H9 (cell line): ENCODE data around the gene KIF21B. TPM values are rescaled to one million over a fixed set of nuclear protein-coding genes. Genes with fewer than 3 reads are reported as not detected.

Experiments used
- DNase-seq: peaks from one replicate; pipeline ENCODE4 v3.0.0-alpha.2; 2017
- H2AFZ ChIP-seq: one replicate; pipeline ENCODE4 v1.6.1; 2013; ENCODE audit warnings: mild to moderate bottlenecking, low read length, control low read depth, moderate library complexity
- H2AK5ac ChIP-seq: 2 replicates; pipeline ENCODE4 v1.6.1; 2013; ENCODE audit warnings: low read length, control low read depth, mixed read lengths; ENCODE audit not compliant: insufficient read length
- H2BK120ac ChIP-seq: one replicate; pipeline ENCODE4 v1.6.1; 2013; ENCODE audit warnings: low read depth, mild to moderate bottlenecking, low read length, control low read depth, inconsistent platforms; ENCODE audit not compliant: poor library complexity, severe bottlenecking
- H2BK12ac ChIP-seq: 2 replicates; pipeline ENCODE4 v1.6.1; 2013; ENCODE audit warnings: low read length, control low read depth, mixed read lengths, low read depth; ENCODE audit not compliant: insufficient read length
- H2BK15ac ChIP-seq: 2 replicates; pipeline ENCODE4 v1.6.1; 2013; ENCODE audit warnings: low read depth, low read length, control low read depth
- H2BK20ac ChIP-seq: one replicate; pipeline ENCODE4 v1.6.1; 2013; ENCODE audit warnings: low read depth, mild to moderate bottlenecking, low read length, control low read depth, inconsistent platforms; ENCODE audit not compliant: poor library complexity, severe bottlenecking
- H2BK5ac ChIP-seq: 2 replicates; pipeline ENCODE4 v1.6.1; 2013; ENCODE audit warnings: low read length, control low read depth, mixed read lengths; ENCODE audit not compliant: insufficient read length
- H3K14ac ChIP-seq: 2 replicates; pipeline ENCODE4 v1.6.1; 2013; ENCODE audit warnings: low read length, control low read depth; ENCODE audit not compliant: insufficient read depth
- H3K18ac ChIP-seq: 2 replicates; pipeline ENCODE4 v1.6.1; 2013; ENCODE audit warnings: low read depth, mild to moderate bottlenecking, mixed read lengths, low read length, control low read depth; ENCODE audit not compliant: insufficient read length
- H3K23ac ChIP-seq: 2 replicates; pipeline ENCODE4 v1.6.1; 2013; ENCODE audit warnings: low read length, control low read depth, mixed read lengths, low read depth; ENCODE audit not compliant: insufficient read length
- H3K23me2 ChIP-seq: 2 replicates; pipeline ENCODE4 v1.6.1; 2013; ENCODE audit warnings: low read depth, mild to moderate bottlenecking, mixed read lengths, low read length, control low read depth; ENCODE audit not compliant: insufficient read length, poor library complexity, severe bottlenecking
- H3K27ac ChIP-seq: 2 replicates; pipeline ENCODE4 v1.5.1; 2013; ENCODE audit warnings: low read length, control low read depth, mixed read lengths, low read depth; ENCODE audit not compliant: insufficient read length
- H3K27me3 ChIP-seq: 2 replicates; pipeline ENCODE4 v1.6.1; 2013; ENCODE audit warnings: low read length, control low read depth, inconsistent platforms; ENCODE audit not compliant: insufficient read depth
- H3K4ac ChIP-seq: 2 replicates; pipeline ENCODE4 v1.6.1; 2013; ENCODE audit warnings: low read depth, mild to moderate bottlenecking, control low read depth, inconsistent platforms, low read length, moderate library complexity
- H3K4me1 ChIP-seq: 2 replicates; pipeline ENCODE4 v1.6.1; 2013; ENCODE audit warnings: low read length, control low read depth, inconsistent platforms; ENCODE audit not compliant: insufficient read depth
- H3K4me2 ChIP-seq: 2 replicates; pipeline ENCODE4 v1.6.1; 2013; ENCODE audit warnings: low read length, control low read depth, mixed read lengths; ENCODE audit not compliant: insufficient read length, insufficient read depth
- H3K56ac ChIP-seq: 2 replicates; pipeline ENCODE4 v1.6.1; 2013; ENCODE audit warnings: low read depth, mild to moderate bottlenecking, mixed read lengths, low read length, control low read depth; ENCODE audit not compliant: insufficient read length
- H3K79me1 ChIP-seq: 2 replicates; pipeline ENCODE4 v1.6.1; 2013; ENCODE audit warnings: low read depth, mild to moderate bottlenecking, moderate library complexity, low read length, control low read depth, inconsistent platforms; ENCODE audit not compliant: insufficient read depth, poor library complexity, severe bottlenecking
- H3K79me2 ChIP-seq: 2 replicates; pipeline ENCODE4 v1.6.1; 2013; ENCODE audit warnings: low read length, control low read depth, inconsistent platforms; ENCODE audit not compliant: insufficient read depth
- H3K9ac ChIP-seq: 2 replicates; pipeline ENCODE4 v1.6.1; 2013; ENCODE audit warnings: low read length, control low read depth, mixed read lengths; ENCODE audit not compliant: insufficient read length; ENCODE audit errors: extremely low read depth
- H3K9me3 ChIP-seq: one replicate; pipeline ENCODE4 v1.6.1; 2013; ENCODE audit warnings: low read depth, low read length, inconsistent platforms; ENCODE audit not compliant: control insufficient read depth
- H3T11ph ChIP-seq: one replicate; pipeline ENCODE4 v1.6.1; 2013; ENCODE audit warnings: mild to moderate bottlenecking, low read length, control low read depth, inconsistent platforms
- H4K20me1 ChIP-seq: one replicate; pipeline ENCODE4 v1.6.1; 2013; ENCODE audit not compliant: control insufficient read depth, insufficient read length, insufficient read depth
- H4K5ac ChIP-seq: 2 replicates; pipeline ENCODE4 v1.6.1; 2013; ENCODE audit warnings: low read depth, mild to moderate bottlenecking, mixed read lengths, low read length, control low read depth; ENCODE audit not compliant: insufficient read length
- H4K8ac ChIP-seq: replicated peaks from 2 replicates; pipeline ENCODE4 v1.6.1; 2013; ENCODE audit warnings: low read length, control low read depth, mixed read lengths, low read depth; ENCODE audit not compliant: insufficient read length
- H4K91ac ChIP-seq: 2 replicates; pipeline ENCODE4 v1.6.1; 2013; ENCODE audit warnings: low read depth, mild to moderate bottlenecking, moderate library complexity, mixed read lengths, low read length, control low read depth; ENCODE audit not compliant: insufficient read length
- H3K27ac Mint-ChIP-seq, 3 experiments: 2 replicates in 2 of 3; 3 replicates in 1 of 3; pipeline ENCODE4 v1.8.0; 2020 to 2021; ENCODE audit warnings: mixed read lengths in 3 of 3, mild to moderate bottlenecking in 1 of 3, moderate library complexity in 1 of 3
- H3K27me3 Mint-ChIP-seq: 2 replicates; pipeline ENCODE4 v1.8.0; 2021; ENCODE audit warnings: low read depth, mild to moderate bottlenecking, moderate library complexity, mixed read lengths
- H3K36me3 Mint-ChIP-seq, 3 experiments: 2 replicates in 2 of 3; 3 replicates in 1 of 3; pipeline ENCODE4 v1.8.0; 2020 to 2021; ENCODE audit warnings: low read depth in 3 of 3, mixed read lengths in 3 of 3; ENCODE audit not compliant: insufficient read depth in 1 of 3
- H3K4me1 Mint-ChIP-seq, 2 experiments: 2 replicates each; pipeline ENCODE4 v1.8.0; 2020; ENCODE audit warnings: mixed read lengths in 2 of 2
- H3K4me3 Mint-ChIP-seq, 2 experiments: 2 replicates in 1 of 2; 3 replicates in 1 of 2; pipeline ENCODE4 v1.8.0; 2020 to 2021; ENCODE audit warnings: mild to moderate bottlenecking in 2 of 2, mixed read lengths in 2 of 2, moderate library complexity in 1 of 2
- H3K9me3 Mint-ChIP-seq, 2 experiments: 2 replicates in 1 of 2; 3 replicates in 1 of 2; pipeline ENCODE4 v1.8.0; 2020; ENCODE audit warnings: mild to moderate bottlenecking in 2 of 2, mixed read lengths in 2 of 2, moderate library complexity in 1 of 2
- WGBS: extraction: QIAGEN DNeasy Blood & Tissue Kit; methylation state at CpG from one replicate; pipeline ENCODE4 v1.1.7; 2013; ENCODE audit warnings: missing lambda C conversion rate, low lambda C conversion rate, mixed read lengths; ENCODE audit not compliant: insufficient read length; ENCODE audit errors: extremely low coverage; 5-methylcytosine and 5-hydroxymethylcytosine counted together
- total RNA-seq: library from RNA; stranded (reverse); gene quantifications from 2 replicates; pipeline ENCODE4 v1.2.1, GENCODE V29; 2021
- TF ChIP-seq, protein P1 (sequence below): fragments of 200-600 bp; sonication (generic); conservative IDR thresholded peaks from 3 replicates; pipeline ENCODE4 v1.8.0; 2021; ENCODE audit warnings: antibody characterized with exemption, mild to moderate bottlenecking

KIF21B gene
- total RNA-seq, 1 experiment from 2014 or later = 7.5 TPM

DNA sequence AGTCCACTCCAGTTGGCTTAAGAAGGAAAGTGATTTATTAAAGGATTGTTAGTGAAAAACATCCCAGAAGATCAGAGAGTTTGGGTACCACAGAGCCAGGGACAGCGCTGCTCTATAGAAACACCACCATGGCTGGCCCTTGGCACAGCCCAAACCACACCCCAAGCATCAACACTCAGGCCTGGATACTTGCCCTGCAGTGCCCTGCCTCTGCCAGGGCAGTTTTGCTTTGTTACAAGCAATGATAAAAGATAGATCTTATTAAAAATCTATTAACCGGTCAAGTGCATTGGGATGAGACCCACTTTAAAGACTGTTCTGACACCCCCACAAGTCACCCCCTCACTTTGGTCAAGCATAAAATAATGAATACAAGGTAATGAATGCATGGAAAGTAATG, 56.6 kb downstream of the KIF21B start:
- Mint-ChIP-seq H3K9me3 (no peaks in the 10 kb centered on the region), H3K4me1 (peaks cover 0 to 3% of the 10 kb centered on the region in 2 experiments; a peak in 1 of 4 replicates), H3K4me3 (no peak overlapping the region), H3K27me3 (no peaks in the 10 kb centered on the region; the same call in 1 of the 2 replicates), H3K36me3 (peaks cover 0 to 7% (median 4%) of the 10 kb centered on the region in 3 experiments; a peak in 5 of 7 replicates), H3K27ac (no peak overlapping the region)
- H3K9ac ChIP-seq = no peak overlapping the region
- H3K27ac ChIP-seq = no peak overlapping the region
- H4K5ac ChIP-seq = no peak overlapping the region
- H3K79me1 ChIP-seq = no peaks in the 10 kb centered on the region
- H4K91ac ChIP-seq = no peak overlapping the region
- no peak overlapping the region for H2BK5ac ChIP-seq
- no peak overlapping the region for H3K23ac ChIP-seq
- H2AFZ ChIP-seq = no peak overlapping the region
- H2BK120ac ChIP-seq = no peak overlapping the region
- H3T11ph ChIP-seq = no peak overlapping the region
- no peaks in the 10 kb centered on the region for H3K79me2 ChIP-seq
- H3K56ac ChIP-seq = no peak overlapping the region
- no peak overlapping the region for H2BK12ac ChIP-seq
- H4K8ac ChIP-seq = no peak overlapping the region
- no CpG with 5 or more reads among the region's 2 CpGs for WGBS
- H2AK5ac ChIP-seq = no peak overlapping the region
- H2BK20ac ChIP-seq = no peak overlapping the region
- no peak for DNase-seq
- H3K9me3 ChIP-seq = no peaks in the 10 kb centered on the region
- no peaks in the 10 kb centered on the region for H3K23me2 ChIP-seq
- no peak overlapping the region for H2BK15ac ChIP-seq
- H4K20me1 ChIP-seq = no peaks in the 10 kb centered on the region
- no peak overlapping the region for H3K4ac ChIP-seq
- no peaks in the 10 kb centered on the region for H3K4me1 ChIP-seq
- H3K18ac ChIP-seq = no peak overlapping the region
- no peaks in the 10 kb centered on the region for H3K27me3 ChIP-seq
- TF ChIP-seq, protein P1, sequence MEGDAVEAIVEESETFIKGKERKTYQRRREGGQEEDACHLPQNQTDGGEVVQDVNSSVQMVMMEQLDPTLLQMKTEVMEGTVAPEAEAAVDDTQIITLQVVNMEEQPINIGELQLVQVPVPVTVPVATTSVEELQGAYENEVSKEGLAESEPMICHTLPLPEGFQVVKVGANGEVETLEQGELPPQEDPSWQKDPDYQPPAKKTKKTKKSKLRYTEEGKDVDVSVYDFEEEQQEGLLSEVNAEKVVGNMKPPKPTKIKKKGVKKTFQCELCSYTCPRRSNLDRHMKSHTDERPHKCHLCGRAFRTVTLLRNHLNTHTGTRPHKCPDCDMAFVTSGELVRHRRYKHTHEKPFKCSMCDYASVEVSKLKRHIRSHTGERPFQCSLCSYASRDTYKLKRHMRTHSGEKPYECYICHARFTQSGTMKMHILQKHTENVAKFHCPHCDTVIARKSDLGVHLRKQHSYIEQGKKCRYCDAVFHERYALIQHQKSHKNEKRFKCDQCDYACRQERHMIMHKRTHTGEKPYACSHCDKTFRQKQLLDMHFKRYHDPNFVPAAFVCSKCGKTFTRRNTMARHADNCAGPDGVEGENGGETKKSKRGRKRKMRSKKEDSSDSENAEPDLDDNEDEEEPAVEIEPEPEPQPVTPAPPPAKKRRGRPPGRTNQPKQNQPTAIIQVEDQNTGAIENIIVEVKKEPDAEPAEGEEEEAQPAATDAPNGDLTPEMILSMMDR = no peak
- H3K14ac ChIP-seq = no peak overlapping the region
- H3K4me2 ChIP-seq = no peak overlapping the region
